Activated CD4-positive, alpha-beta memory T cell treated with anti-CD3 and anti-CD28 coated beads for 36 hours (primary cell): ENCODE measurements around the gene IL33. TPM values are rescaled to one million over a fixed set of nuclear protein-coding genes. Genes with fewer than 3 reads are reported as not detected.

Experiments used
- CTCF ChIA-PET: fragments of 350-600 bp; sonication (Branson Sonifier 250); formaldehyde crosslinking; loops from one replicate; lab custom pipeline; 2021; ENCODE audit warnings: antibody characterized with exemption, inconsistent platforms; lab: Charles Lee
- POLR2A ChIA-PET: fragments of 350-600 bp; sonication (Branson Sonifier 250); formaldehyde crosslinking; loops from one replicate; lab custom pipeline; 2021; ENCODE audit warnings: antibody characterized with exemption; lab: Charles Lee
- DNase-seq: peaks from one replicate; pipeline ENCODE4 v3.0.0-alpha.2; 2020
- H3K27ac Mint-ChIP-seq: one replicate; pipeline ENCODE4 v1.8.0; 2021; ENCODE audit warnings: mixed read lengths
- H3K27me3 Mint-ChIP-seq: one replicate; pipeline ENCODE4 v1.8.0; 2021; ENCODE audit warnings: mixed read lengths
- H3K36me3 Mint-ChIP-seq: one replicate; pipeline ENCODE4 v1.8.0; 2021; ENCODE audit warnings: mixed read lengths
- H3K4me1 Mint-ChIP-seq: one replicate; pipeline ENCODE4 v1.8.0; 2021; ENCODE audit warnings: low read depth, mixed read lengths
- H3K4me3 Mint-ChIP-seq: one replicate; pipeline ENCODE4 v1.8.0; 2021; ENCODE audit warnings: mild to moderate bottlenecking, mixed read lengths
- H3K9me3 Mint-ChIP-seq: one replicate; pipeline ENCODE4 v1.8.0; 2021; ENCODE audit warnings: mixed read lengths
- intact Hi-C: fragments of 100-400 bp; cut with micrococcal nuclease; formaldehyde crosslinking; loops from one replicate; pipeline ENCODE4 v1.15.1; 2023
- total RNA-seq, 2 experiments: library from RNA; stranded (reverse); gene quantifications; one replicate each; pipeline ENCODE4 v1.2.3, GENCODE V29; 2021

IL33 gene
- total RNA-seq, 2 experiments from 2014 or later = not detected

DNA sequence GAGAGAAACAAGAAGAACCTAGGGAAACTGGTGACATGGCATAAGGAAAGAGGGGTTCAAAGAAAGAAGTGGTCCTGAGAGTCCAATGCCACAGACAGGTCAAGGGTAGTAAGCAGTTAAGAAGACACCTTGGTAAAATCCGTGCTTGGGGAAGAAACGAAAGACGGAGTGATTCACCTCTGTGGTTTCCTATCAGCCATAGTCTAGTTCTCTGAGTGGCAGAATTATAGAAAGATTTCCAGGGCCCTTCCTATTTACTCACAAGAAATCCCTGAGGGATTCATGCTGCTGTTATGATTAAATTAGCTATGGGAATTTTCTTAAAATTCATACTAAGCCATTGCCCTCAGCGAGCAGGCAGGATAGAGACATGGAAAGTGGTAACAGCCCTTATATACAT is 31.7 kb downstream of the IL33 start:
- H3K4me1 Mint-ChIP-seq = peaks cover 13% of the 10 kb centered on the region
- intact Hi-C loops = no loop called here
- H3K27me3 Mint-ChIP-seq = peaks cover 17% of the 10 kb centered on the region
- POLR2A ChIA-PET = no interaction called here
- H3K36me3 Mint-ChIP-seq = no peaks in the 10 kb centered on the region
- CTCF ChIA-PET = no interaction called here
- H3K4me3 Mint-ChIP-seq = no peak overlapping the region
- H3K27ac Mint-ChIP-seq = no peak overlapping the region
- DNase-seq = no peak
- H3K9me3 Mint-ChIP-seq = no peaks in the 10 kb centered on the region

DNA sequence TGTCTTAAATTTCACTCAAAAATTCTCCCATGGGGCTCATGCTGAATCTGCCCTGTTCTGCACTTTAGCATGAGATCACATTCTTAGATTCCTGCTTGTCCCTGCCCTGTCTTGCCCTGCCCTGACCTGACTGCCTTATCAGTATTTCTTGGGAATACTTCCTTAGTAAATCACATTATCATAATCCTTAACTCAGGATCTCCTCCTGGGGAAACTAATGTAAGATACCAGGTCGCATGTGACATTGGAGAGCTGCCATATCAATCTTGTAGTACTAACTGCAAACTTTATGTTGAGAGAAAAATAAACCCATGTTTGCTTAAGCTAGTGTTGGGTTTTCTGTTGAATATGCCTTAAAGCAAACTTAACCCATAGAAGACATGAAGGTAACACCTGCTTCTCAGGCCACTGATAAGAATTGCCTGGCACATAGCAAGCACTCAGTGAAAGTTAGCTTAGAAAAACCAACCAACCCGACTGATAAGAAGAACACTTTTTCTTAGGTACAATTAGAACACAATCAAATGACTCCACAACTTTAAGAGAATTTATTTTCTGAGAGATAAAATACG is 53.3 kb downstream of the IL33 start:
- POLR2A ChIA-PET = no interaction called here

DNA sequence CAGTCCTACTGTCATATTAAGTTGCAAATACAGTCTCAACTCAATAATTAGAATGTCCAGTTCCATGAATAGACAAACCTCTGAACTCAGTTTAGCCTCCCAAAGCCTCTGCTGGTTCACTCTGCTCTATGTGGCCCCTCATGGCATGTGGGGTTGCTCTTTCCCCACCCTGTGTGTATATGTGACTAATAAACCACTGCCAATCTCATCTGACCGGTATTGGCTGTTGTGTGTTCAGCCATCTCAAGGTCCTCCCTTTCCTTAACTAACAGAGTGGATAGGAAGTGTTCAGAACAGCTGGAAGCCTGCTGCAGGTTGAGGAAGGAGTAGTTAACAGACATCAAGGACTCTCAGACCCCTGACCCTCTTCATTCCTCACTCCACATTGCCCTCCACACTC is 55.3 kb downstream of the IL33 start:
- Mint-ChIP-seq H3K9me3 (no peaks in the 10 kb centered on the region), H3K4me1 (no peaks in the 10 kb centered on the region), H3K4me3 (no peak overlapping the region), H3K27me3 (peaks cover 5% of the 10 kb centered on the region), H3K27ac (no peak overlapping the region), H3K36me3 (no peaks in the 10 kb centered on the region)
- POLR2A ChIA-PET = no interaction called here
- intact Hi-C loops = no loop called here
- CTCF ChIA-PET = no interaction called here
- no peak for DNase-seq

More for the DNA sequence above, 53.3 kb downstream of the IL33 start:
- Mint-ChIP-seq H3K36me3 (peaks cover 2% of the 10 kb centered on the region), H3K4me1 (no peaks in the 10 kb centered on the region), H3K4me3 (no peak overlapping the region), H3K27me3 (peaks cover 9% of the 10 kb centered on the region), H3K9me3 (peaks cover 8% of the 10 kb centered on the region), H3K27ac (no peak overlapping the region)
- CTCF ChIA-PET = no interaction called here
- DNase-seq = no peak
- intact Hi-C loops = no loop called here

DNA sequence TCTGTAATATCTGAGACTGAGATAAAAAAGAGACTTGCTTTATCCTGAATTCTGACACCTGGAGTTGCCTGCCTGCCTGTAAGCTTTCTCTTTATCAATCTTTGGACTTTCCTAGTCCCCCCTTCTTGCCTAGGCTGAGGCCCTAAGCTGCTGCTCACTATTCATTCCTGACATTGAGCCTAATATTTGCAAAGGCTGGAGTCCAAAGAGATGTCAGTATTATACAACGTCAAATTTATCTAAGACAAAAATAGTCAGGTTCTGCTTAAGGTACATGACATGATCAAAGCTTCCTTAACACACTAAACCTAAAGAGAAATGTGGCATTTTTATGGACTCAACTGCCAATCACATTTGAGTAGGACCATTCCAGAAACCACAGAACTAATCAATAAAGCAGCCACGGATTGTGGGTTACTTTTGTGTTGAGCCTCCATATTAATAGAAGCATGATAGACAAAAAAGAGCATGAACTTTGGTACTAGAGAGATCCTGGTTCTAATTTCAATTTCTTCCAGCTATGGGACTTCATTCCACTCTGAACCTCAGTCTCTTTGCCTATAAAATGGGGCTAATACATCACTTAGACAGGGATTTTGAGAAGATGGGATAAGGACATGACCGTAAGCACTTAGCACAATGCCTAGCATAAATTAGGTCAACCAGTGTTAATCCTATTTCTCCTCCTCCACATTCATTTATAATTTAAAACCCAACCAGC is 56.1 kb downstream of the IL33 start:
- no peaks in the 10 kb centered on the region for H3K9me3 Mint-ChIP-seq
- DNase-seq = no peak
- POLR2A ChIA-PET = no interaction called here
- intact Hi-C loops = no loop called here
- H3K27me3 Mint-ChIP-seq = peaks cover 5% of the 10 kb centered on the region
- H3K4me1 Mint-ChIP-seq = no peaks in the 10 kb centered on the region
- CTCF ChIA-PET = no interaction called here
- H3K4me3 Mint-ChIP-seq = no peak overlapping the region
- no peaks in the 10 kb centered on the region for H3K36me3 Mint-ChIP-seq
- H3K27ac Mint-ChIP-seq = no peak overlapping the region

DNA sequence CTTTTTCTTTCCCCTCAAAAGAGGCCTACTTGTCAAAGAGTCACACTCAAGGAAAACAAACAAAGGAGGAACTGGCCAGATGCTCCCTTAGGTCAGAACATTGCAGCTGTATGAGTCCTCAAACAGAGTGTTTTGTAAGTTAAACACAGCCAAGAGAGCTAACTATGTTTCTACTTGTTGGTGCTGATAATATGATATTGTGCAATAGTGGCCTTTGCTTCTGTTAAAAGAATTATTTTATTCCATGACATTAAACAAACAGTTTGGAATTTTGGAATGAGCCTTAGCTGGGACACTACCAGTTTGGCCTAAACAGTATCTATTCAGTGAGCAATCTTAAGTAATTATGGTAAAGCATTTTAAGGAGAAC is 56.6 kb downstream of the IL33 start:
- no peak for DNase-seq
- Mint-ChIP-seq H3K27ac (no peak overlapping the region), H3K4me1 (no peaks in the 10 kb centered on the region), H3K4me3 (no peak overlapping the region), H3K9me3 (no peaks in the 10 kb centered on the region), H3K36me3 (no peaks in the 10 kb centered on the region), H3K27me3 (peaks cover 4% of the 10 kb centered on the region)
- POLR2A ChIA-PET = no interaction called here
- CTCF ChIA-PET = no interaction called here
- intact Hi-C loops = no loop called here

DNA sequence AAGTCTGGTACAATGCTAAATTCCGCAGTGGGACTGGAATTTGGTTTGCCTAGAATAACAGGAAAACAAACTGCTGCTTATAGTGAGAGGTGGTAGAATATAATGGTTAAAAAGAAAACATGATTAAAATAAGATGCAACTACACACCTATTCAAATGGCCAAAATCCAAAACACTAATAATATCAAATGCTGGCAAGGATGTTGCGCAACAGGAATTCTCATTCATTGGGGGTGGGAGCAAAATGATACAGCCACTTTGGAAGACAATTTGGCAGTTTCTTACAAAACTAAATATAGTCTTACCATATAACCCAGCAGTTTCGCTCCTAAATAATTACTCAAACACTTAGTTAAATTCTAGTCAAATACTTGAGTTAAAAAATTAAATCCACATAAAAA is 61.8 kb downstream of the IL33 start:
- no peaks in the 10 kb centered on the region for H3K4me1 Mint-ChIP-seq
- ChIA-PET CTCF (no interaction called here), POLR2A (no interaction called here)
- H3K36me3 Mint-ChIP-seq = no peaks in the 10 kb centered on the region
- intact Hi-C loops = no loop called here
- no peak overlapping the region for H3K4me3 Mint-ChIP-seq
- H3K27me3 Mint-ChIP-seq = no peaks in the 10 kb centered on the region
- DNase-seq = no peak
- H3K27ac Mint-ChIP-seq = no peak overlapping the region
- H3K9me3 Mint-ChIP-seq = no peaks in the 10 kb centered on the region

DNA sequence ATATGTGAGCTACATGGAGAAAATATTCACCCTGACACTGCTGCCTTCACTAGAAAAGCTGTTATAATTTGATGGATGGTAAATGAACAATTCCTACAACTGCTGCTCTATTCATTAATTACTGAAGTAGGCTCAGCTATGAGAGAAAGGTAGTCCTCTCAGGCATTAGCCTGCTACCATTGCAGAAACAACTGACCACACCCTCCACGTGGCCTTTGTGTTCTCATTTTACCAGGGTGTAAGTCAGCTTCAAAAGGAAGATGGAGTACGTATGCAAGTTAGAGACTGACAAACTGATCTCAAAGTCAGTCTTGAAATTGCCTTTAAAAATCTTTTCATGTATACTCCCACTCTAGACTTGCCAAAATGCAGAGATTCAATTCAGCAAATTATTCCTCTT is 86.3 kb downstream of the IL33 start:
- ChIA-PET POLR2A (no interaction called here), CTCF (no interaction called here)
- intact Hi-C loops = loop anchor here (1.0 to 10.0 kb wide), 2 partner anchors 177 to 416 kb away; no protein-coding TSS in a partner anchor
- DNase-seq = no peak
- no peak overlapping the region for H3K27ac Mint-ChIP-seq
- no peaks in the 10 kb centered on the region for H3K9me3 Mint-ChIP-seq
- H3K27me3 Mint-ChIP-seq = peaks cover 3% of the 10 kb centered on the region
- no peaks in the 10 kb centered on the region for H3K4me1 Mint-ChIP-seq
- H3K36me3 Mint-ChIP-seq = no peaks in the 10 kb centered on the region
- H3K4me3 Mint-ChIP-seq = no peak overlapping the region

DNA sequence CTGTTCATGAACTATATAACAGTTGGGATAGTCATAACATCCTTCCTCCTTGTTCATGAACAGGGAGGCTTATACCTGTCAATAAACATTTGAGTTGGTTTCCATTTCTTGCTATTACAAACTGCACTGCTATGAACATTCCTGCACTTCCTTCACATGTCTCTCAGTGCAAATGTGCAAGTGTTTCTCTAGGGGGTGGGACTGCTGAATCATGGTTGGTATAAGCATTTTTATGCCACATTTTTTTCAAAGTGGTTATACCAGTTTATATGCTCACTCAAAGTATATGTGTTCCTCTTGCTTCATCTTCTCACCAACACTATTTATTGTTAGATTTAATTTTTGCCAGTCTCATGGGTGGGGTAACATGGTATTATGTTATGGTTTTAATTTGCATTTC is 86.8 kb downstream of the IL33 start:
- no peak for DNase-seq
- Mint-ChIP-seq H3K4me1 (no peaks in the 10 kb centered on the region), H3K36me3 (no peaks in the 10 kb centered on the region), H3K27me3 (peaks cover 3% of the 10 kb centered on the region), H3K9me3 (no peaks in the 10 kb centered on the region), H3K4me3 (no peak overlapping the region), H3K27ac (no peak overlapping the region)
- ChIA-PET CTCF (no interaction called here), POLR2A (no interaction called here)
- intact Hi-C loops = loop anchor here (1.0 to 10.0 kb wide), 2 partner anchors 178 to 416 kb away; no protein-coding TSS in a partner anchor

DNA sequence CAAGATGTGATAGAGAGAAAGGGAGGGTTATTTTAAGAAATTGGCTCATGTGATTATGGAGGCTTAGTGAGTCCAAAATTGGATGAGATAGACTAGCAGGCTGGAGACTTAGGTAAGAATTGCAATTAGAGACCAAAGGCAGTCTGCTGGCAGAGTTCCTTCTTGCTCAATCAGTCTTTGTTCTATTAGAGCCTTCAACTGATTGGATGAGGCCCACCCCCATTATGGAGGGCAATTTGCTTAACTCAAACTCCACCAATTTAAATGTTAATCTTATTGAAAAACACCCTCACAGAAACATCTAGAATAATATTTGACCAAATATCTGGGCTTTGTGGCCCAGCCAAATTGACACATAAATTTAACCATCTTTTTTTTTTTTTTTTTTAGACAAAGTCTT is 88.6 kb downstream of the IL33 start:
- Mint-ChIP-seq H3K27ac (no peak overlapping the region), H3K36me3 (no peaks in the 10 kb centered on the region), H3K27me3 (peaks cover 3% of the 10 kb centered on the region), H3K4me3 (no peak overlapping the region), H3K4me1 (no peaks in the 10 kb centered on the region), H3K9me3 (no peaks in the 10 kb centered on the region)
- DNase-seq = no peak
- CTCF ChIA-PET = interaction anchor here (5.7 kb wide), 1 partner anchor 250 kb away, joined by 72 read pairs; no protein-coding TSS in a partner anchor
- intact Hi-C loops = loop anchor here (10.0 kb wide), 1 partner anchor 179 kb away; no protein-coding TSS in a partner anchor
- POLR2A ChIA-PET = interaction anchor here (0.6 kb wide), 1 partner anchor 258 kb away, joined by 3 read pairs; no protein-coding TSS in a partner anchor

DNA sequence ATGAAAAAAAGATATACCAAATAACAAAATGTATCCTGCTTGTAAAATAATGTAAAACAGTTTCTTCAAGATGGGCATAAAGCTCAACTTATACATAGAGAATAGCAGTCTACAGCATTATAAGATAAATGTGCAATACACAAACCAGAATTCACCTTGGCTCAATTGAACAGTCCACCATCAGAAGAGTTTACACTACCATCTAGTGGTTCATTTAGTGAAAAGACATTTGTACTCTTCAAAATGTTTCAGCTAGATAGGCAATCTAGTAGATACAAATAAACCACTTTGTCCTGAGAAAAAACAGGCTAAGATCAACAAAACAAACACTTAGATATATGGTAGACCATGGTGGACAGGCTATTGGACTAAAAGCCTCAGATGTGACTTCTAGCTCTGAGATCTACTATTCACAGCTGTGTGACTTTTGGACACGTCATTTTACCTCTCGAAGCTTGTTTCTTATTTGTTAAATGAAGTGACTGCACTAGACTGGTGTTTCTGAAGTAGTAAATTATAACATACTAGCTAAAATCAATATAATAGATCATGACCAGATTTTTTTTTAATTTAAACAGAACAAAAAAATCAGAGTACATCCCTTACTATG is 90.5 kb downstream of the IL33 start:
- Mint-ChIP-seq H3K4me1 (no peaks in the 10 kb centered on the region), H3K27ac (no peak overlapping the region), H3K4me3 (no peak overlapping the region), H3K27me3 (no peaks in the 10 kb centered on the region), H3K9me3 (no peaks in the 10 kb centered on the region), H3K36me3 (no peaks in the 10 kb centered on the region)
- intact Hi-C loops = loop anchor here (1.0 to 10.0 kb wide), 3 partner anchors 181 to 420 kb away; no protein-coding TSS in a partner anchor
- POLR2A ChIA-PET = no interaction called here
- DNase-seq = no peak
- CTCF ChIA-PET = interaction anchor here (0.5 to 5.7 kb wide), 27 partner anchors 9 to 448 kb away, joined by 3 to 72 read pairs (median 4); partner anchors contain the start of gene RANBP6
